Activated T-cell treated with anti-CD3 and anti-CD28 coated beads, Interleukin-2, amount 50 U/mL, for 1 hour (primary cell): ENCODE results near the gene KCNMA1.
"Not testable (repeated sequence)": the region's sequence is repeated elsewhere in the genome, so short reads cannot be mapped to it uniquely, and the experiment has no call there.

ENCODE experiments used
- DNase-seq: peaks from one replicate; pipeline ENCODE4 v3.0.0-alpha.2; 2020

The KCNMA1 gene

GRCh38 chr10:77526868-77527617 lies 110.6 kb downstream of the KCNMA1 start:
- no peak for DNase-seq

GRCh38 chr10:77524281-77524711 lies 113.3 kb downstream of the KCNMA1 start:
- DNase-seq = no peak

GRCh38 chr10:77522268-77522809 lies 115.3 kb downstream of the KCNMA1 start:
- no peak for DNase-seq

- DNase-seq = no peak
These were observed 116.6 kb downstream of the KCNMA1 start for GRCh38 chr10:77520995-77521394.

GRCh38 chr10:77520290-77520689 lies 117.3 kb downstream of the KCNMA1 start:
- DNase-seq = no peak

- DNase-seq = not testable (repeated sequence)
These were observed 117.8 kb downstream of the KCNMA1 start for GRCh38 chr10:77519791-77520190.

GRCh38 chr10:77518910-77519274 lies 118.7 kb downstream of the KCNMA1 start:
- no peak for DNase-seq

- DNase-seq = no peak
These were observed 119.2 kb downstream of the KCNMA1 start for GRCh38 chr10:77518241-77518909.

- DNase-seq = no peak
These were observed 121.0 kb downstream of the KCNMA1 start for GRCh38 chr10:77516575-77516974.

GRCh38 chr10:77514870-77515269 lies 122.7 kb downstream of the KCNMA1 start:
- DNase-seq = no peak

GRCh38 chr10:77513781-77514331 lies 123.8 kb downstream of the KCNMA1 start:
- DNase-seq = no peak

GRCh38 chr10:77513220-77513619 lies 124.4 kb downstream of the KCNMA1 start:
- DNase-seq = no peak

GRCh38 chr10:77512219-77512578 lies 125.4 kb downstream of the KCNMA1 start:
- no peak for DNase-seq

GRCh38 chr10:77511498-77512218 lies 126.0 kb downstream of the KCNMA1 start:
- DNase-seq = no peak

- no peak for DNase-seq
These were observed 126.9 kb downstream of the KCNMA1 start for GRCh38 chr10:77510695-77511094.

- no peak for DNase-seq
These were observed 127.3 kb downstream of the KCNMA1 start for GRCh38 chr10:77510294-77510693.

GRCh38 chr10:77509391-77509790 lies 128.2 kb downstream of the KCNMA1 start:
- no peak for DNase-seq

- DNase-seq = no peak
These were observed 130.2 kb downstream of the KCNMA1 start for GRCh38 chr10:77507291-77507880.

GRCh38 chr10:77506517-77507200 lies 130.9 kb downstream of the KCNMA1 start:
- no peak for DNase-seq

- DNase-seq = no peak
These were observed 131.9 kb downstream of the KCNMA1 start for GRCh38 chr10:77505431-77506334.

GRCh38 chr10:77504873-77505257 lies 132.7 kb downstream of the KCNMA1 start:
- DNase-seq = no peak
